CD8-positive, alpha-beta memory T cell (primary cell): ENCODE measurements around the gene GPR179. TPM values are rescaled to one million over a fixed set of nuclear protein-coding genes. Genes with fewer than 3 reads are reported as not detected.

Experiments used
- CTCF ChIA-PET: fragments of 350-600 bp; sonication (Branson Sonifier 250); formaldehyde crosslinking; loops from one replicate; lab custom pipeline; 2021; ENCODE audit warnings: antibody characterized with exemption; lab: Charles Lee
- POLR2A ChIA-PET: fragments of 350-600 bp; sonication (Branson Sonifier 250); formaldehyde crosslinking; loops from one replicate; lab custom pipeline; 2021; ENCODE audit warnings: antibody characterized with exemption; lab: Charles Lee
- DNase-seq, 5 donors: peaks; one replicate each; pipeline versions ENCODE4 v3.0.0 to v3.0.0-alpha.2; 2020 to 2022; ENCODE audit warnings: mixed read lengths in 1 of 5
- H3K27ac ChIP-seq: one replicate; pipeline ENCODE4 v1.7.0; 2013; ENCODE audit warnings: low read depth, mild to moderate bottlenecking, low read length, moderate library complexity
- H3K27me3 ChIP-seq: 2 replicates; pipeline ENCODE4 v1.7.0; 2013; ENCODE audit warnings: low read length, mild to moderate bottlenecking; ENCODE audit not compliant: insufficient read depth, poor library complexity, severe bottlenecking
- H3K36me3 ChIP-seq: 2 replicates; pipeline ENCODE4 v1.7.0; 2013; ENCODE audit warnings: mild to moderate bottlenecking, low read length, moderate library complexity; ENCODE audit not compliant: insufficient read depth
- H3K4me1 ChIP-seq: 2 replicates; pipeline ENCODE4 v1.7.0; 2013; ENCODE audit warnings: mild to moderate bottlenecking, low read length, moderate library complexity; ENCODE audit not compliant: insufficient read depth
- H3K4me3 ChIP-seq: 2 replicates; pipeline ENCODE4 v1.7.0; 2013; ENCODE audit warnings: mild to moderate bottlenecking, low read length
- H3K9me3 ChIP-seq: 2 replicates; pipeline ENCODE4 v1.7.0; 2013; ENCODE audit warnings: mild to moderate bottlenecking, low read length
- H3K27ac Mint-ChIP-seq, 8 donors: one replicate each; pipeline ENCODE4 v1.8.0; 2020 to 2021; ENCODE audit warnings: mixed read lengths in 8 of 8, mild to moderate bottlenecking in 6 of 8, inconsistent platforms in 3 of 8, moderate library complexity in 3 of 8
- H3K27me3 Mint-ChIP-seq, 2 donors: one replicate each; pipeline ENCODE4 v1.8.0; 2020 to 2021; ENCODE audit warnings: mixed read lengths in 2 of 2, mild to moderate bottlenecking in 1 of 2, moderate library complexity in 1 of 2
- H3K36me3 Mint-ChIP-seq, 3 donors: one replicate each; pipeline ENCODE4 v1.8.0; 2020 to 2021; ENCODE audit warnings: mixed read lengths in 3 of 3, inconsistent platforms in 1 of 3, mild to moderate bottlenecking in 1 of 3
- H3K4me1 Mint-ChIP-seq, 3 donors: one replicate each; pipeline ENCODE4 v1.8.0; 2020 to 2021; ENCODE audit warnings: mixed read lengths in 3 of 3, inconsistent platforms in 1 of 3, mild to moderate bottlenecking in 1 of 3
- H3K4me3 Mint-ChIP-seq, 7 donors: one replicate each; pipeline ENCODE4 v1.8.0; 2020 to 2021; ENCODE audit warnings: mixed read lengths in 7 of 7, mild to moderate bottlenecking in 6 of 7, moderate library complexity in 4 of 7, inconsistent platforms in 2 of 7
- H3K9me3 Mint-ChIP-seq, 5 donors: one replicate each; pipeline ENCODE4 v1.8.0; 2020 to 2022; ENCODE audit warnings: mixed read lengths in 5 of 5, mild to moderate bottlenecking in 3 of 5, moderate library complexity in 2 of 5, inconsistent platforms in 1 of 5
- polyA plus RNA-seq: library from polyadenylated mRNA; unstranded; fragments of 300-500 nt; fragmentation: Illumina TruSeq; gene quantifications from one replicate; pipeline ENCODE4 v1.2.3, GENCODE V29; 2021
- total RNA-seq, 2 experiments: library from RNA; stranded (reverse); gene quantifications; one replicate each; pipeline ENCODE4 v1.2.3, GENCODE V29; 2021

The GPR179 gene
- total and polyA plus RNA-seq, 3 experiments from 2014 or later, result 0.07 to 0.09 TPM; not detected in 1

DNA sequence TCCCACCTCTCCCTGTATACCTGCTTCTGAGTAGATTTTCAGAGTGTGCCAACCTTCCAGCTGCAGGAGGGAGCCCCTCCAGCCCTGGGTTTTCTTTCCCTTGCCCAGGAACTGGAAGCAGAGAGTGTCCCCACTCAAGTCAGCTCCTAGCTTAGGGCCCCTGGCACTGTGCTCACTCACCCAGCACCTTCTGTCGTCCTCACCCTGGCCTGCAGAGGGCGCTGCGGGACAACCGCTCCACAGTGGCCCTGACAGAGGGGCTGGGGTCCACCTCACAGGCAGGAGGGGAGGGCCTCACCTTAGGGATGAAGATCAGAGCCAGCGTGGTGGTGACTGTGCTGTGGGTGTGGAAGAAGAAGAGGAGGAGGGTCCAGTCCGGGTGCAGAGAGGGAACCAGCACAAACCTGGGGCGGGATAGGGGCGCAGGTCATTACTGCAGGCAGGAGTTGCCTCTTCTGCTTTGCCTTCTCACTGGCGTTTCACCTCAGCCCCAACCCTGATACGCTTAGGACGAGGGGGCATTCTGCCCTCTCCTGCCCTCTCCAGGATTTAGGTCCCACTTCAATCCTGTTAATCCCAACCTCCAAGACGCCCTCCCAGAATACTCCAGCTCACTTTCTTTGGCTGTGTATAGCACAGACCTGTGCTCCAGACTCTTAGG lies 10.0 kb downstream of the GPR179 start:
- peaks cover 8 to 37% of the 10 kb centered on the region in 2 donors for H3K27me3 Mint-ChIP-seq
- no peaks in the 10 kb centered on the region for H3K9me3 ChIP-seq
- no peaks in the 10 kb centered on the region for H3K36me3 ChIP-seq
- DNase-seq, result peak in 3 of 5 donors; percentile 4 to 24 (median 18)
- no peak overlapping the region for H3K27ac Mint-ChIP-seq
- H3K36me3 Mint-ChIP-seq, result no peaks in the 10 kb centered on the region
- H3K4me1 ChIP-seq, result no peaks in the 10 kb centered on the region
- ChIA-PET POLR2A (no interaction called here), CTCF (interaction anchor here (0.6 to 1.9 kb wide), 4 partner anchors 9 to 90 kb away, joined by 3 to 6 read pairs (median 4); no protein-coding TSS in a partner anchor)
- peaks cover 0 to 1% (median 0%) of the 10 kb centered on the region in 5 donors for H3K9me3 Mint-ChIP-seq
- H3K27ac ChIP-seq, result no peak overlapping the region
- no peak overlapping the region for H3K4me3 ChIP-seq
- no peaks in the 10 kb centered on the region for H3K4me1 Mint-ChIP-seq
- H3K27me3 ChIP-seq, result peaks cover 5% of the 10 kb centered on the region
- no peak overlapping the region for H3K4me3 Mint-ChIP-seq

DNA sequence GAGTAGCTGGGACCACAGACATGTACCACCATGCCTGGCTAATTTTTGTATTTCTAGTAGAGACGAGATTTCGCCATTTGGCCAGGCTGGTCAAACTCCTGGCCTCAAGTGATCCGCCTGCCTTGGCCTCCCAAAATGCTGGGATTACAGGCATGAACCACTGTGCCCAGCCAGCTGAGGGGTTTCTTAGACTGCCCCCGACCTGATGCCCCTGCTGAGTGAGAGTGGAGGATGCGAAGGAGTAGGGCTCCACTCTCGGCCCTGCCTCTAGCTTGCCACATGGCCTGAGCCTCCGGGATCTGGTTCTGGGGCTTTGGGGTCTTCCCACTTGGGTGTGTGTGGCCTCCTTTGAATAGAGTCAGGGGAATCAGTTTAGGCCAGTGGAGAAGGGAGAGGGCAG lies 11.0 kb downstream of the GPR179 start:
- no peaks in the 10 kb centered on the region for H3K36me3 Mint-ChIP-seq
- H3K9me3 Mint-ChIP-seq, result peaks cover 0 to 1% (median 0%) of the 10 kb centered on the region in 5 donors
- Histone ChIP-seq H3K4me1 (no peaks in the 10 kb centered on the region), H3K27me3 (peaks cover 5% of the 10 kb centered on the region), H3K36me3 (no peaks in the 10 kb centered on the region), H3K9me3 (no peaks in the 10 kb centered on the region), H3K27ac (no peak overlapping the region), H3K4me3 (no peak overlapping the region)
- H3K27ac Mint-ChIP-seq, result no peak overlapping the region
- no peak overlapping the region for H3K4me3 Mint-ChIP-seq
- DNase-seq, result no peak
- CTCF ChIA-PET, result interaction anchor here (1.4 to 1.9 kb wide), 2 partner anchors 10 to 82 kb away, joined by 5 to 6 read pairs; no protein-coding TSS in a partner anchor
- peaks cover 8 to 35% of the 10 kb centered on the region in 2 donors for H3K27me3 Mint-ChIP-seq
- no peaks in the 10 kb centered on the region for H3K4me1 Mint-ChIP-seq
- POLR2A ChIA-PET, result no interaction called here

DNA sequence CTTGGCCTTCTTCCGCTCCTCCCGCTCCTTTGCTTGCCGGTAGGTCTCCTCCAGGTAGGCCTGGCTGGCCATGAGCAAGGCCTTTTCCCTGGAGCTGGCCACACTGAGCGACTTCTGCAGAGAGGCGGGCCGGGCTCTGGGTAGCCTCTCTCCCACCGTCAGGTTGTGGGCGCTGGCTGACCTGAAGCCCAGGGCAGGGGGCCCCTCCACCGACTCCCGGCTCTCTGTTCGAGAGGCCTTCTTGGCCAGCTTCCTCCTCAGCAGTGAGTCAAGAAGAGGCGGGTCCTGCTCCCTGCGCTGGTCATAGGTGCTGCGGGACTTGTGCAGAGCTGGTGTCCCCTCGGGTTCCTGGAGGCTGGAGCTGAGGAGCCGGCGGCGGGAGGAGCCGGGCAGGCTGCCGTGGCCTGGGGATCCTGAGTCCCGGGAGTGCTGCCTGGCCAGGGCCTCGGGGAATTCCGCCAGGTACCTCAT lies 12.8 kb downstream of the GPR179 start:
- no peaks in the 10 kb centered on the region for H3K4me1 ChIP-seq
- no peak overlapping the region for H3K4me3 ChIP-seq
- no peak overlapping the region for H3K27ac Mint-ChIP-seq
- no peak overlapping the region for H3K27ac ChIP-seq
- H3K27me3 Mint-ChIP-seq, result peaks cover 8 to 35% of the 10 kb centered on the region in 2 donors
- H3K9me3 Mint-ChIP-seq, result peaks cover 0 to 1% (median 0%) of the 10 kb centered on the region in 5 donors
- H3K4me1 Mint-ChIP-seq, result no peaks in the 10 kb centered on the region
- ChIA-PET POLR2A (no interaction called here), CTCF (interaction anchor here (1.2 to 1.6 kb wide), 2 partner anchors 8 to 15 kb away, joined by 3 read pairs; no protein-coding TSS in a partner anchor)
- H3K36me3 ChIP-seq, result no peaks in the 10 kb centered on the region
- H3K36me3 Mint-ChIP-seq, result no peaks in the 10 kb centered on the region
- H3K9me3 ChIP-seq, result no peaks in the 10 kb centered on the region
- no peak for DNase-seq
- peaks cover 5% of the 10 kb centered on the region for H3K27me3 ChIP-seq
- no peak overlapping the region for H3K4me3 Mint-ChIP-seq

DNA sequence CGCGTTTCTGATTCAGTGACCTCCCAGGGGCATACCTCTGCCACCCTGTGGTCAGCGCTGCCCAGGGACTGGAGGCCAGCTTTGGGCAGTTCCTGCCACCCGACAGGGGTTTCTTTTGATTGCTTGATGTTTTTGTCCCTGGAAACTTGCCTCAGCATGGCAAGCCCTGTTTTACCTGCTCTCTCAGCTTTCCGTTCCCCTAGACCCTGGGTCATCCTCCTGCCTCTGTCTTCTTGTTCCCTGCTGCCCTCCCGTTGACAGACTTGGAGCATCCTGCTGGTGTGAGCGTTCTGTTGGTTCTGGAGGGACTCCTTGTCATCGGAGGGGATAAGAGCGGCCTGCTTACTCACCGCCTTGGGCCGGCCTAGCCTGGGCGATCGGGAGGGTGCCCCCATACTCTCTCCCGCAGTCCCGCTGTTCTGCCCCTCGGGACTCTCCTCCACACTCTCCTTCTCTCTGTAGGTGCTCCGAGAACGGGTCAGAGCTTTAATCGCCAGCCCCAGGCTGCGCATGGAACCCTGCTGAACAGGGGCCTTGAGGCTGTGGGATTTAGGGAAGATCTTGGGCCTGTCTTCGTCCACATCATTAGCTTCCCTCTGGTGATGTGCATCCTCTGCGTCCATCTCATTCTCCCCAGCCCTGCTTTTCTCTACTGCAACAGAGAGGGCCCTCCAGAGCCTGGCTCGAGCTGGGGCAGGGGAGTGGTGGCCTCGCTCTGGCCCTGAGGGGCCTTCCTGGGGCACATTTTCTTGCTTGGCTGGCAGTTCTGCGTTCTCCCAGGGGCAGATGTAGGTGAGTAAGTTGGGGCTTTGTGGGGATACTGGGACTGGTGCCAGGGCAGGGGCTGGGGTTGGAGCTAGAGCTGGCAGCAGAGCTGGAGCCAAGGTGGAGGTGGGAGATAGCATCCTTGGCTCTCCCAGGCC lies 13.7 kb downstream of the GPR179 start:
- POLR2A ChIA-PET, result no interaction called here
- H3K4me1 Mint-ChIP-seq, result no peaks in the 10 kb centered on the region
- Histone ChIP-seq H3K4me1 (no peaks in the 10 kb centered on the region), H3K4me3 (no peak overlapping the region), H3K27ac (no peak overlapping the region), H3K27me3 (peaks cover 5% of the 10 kb centered on the region), H3K36me3 (no peaks in the 10 kb centered on the region), H3K9me3 (no peaks in the 10 kb centered on the region)
- peaks cover 0 to 1% (median 0%) of the 10 kb centered on the region in 5 donors for H3K9me3 Mint-ChIP-seq
- peak overlapping the region in 1 of 8 donors; percentile 91 for H3K27ac Mint-ChIP-seq
- no peak for DNase-seq
- no peaks in the 10 kb centered on the region for H3K36me3 Mint-ChIP-seq
- no peak overlapping the region for H3K4me3 Mint-ChIP-seq
- H3K27me3 Mint-ChIP-seq, result peaks cover 10 to 35% of the 10 kb centered on the region in 2 donors
- CTCF ChIA-PET, result interaction anchor here (1.6 kb wide), 1 partner anchor 7 kb away, joined by 3 read pairs; no protein-coding TSS in a partner anchor

DNA sequence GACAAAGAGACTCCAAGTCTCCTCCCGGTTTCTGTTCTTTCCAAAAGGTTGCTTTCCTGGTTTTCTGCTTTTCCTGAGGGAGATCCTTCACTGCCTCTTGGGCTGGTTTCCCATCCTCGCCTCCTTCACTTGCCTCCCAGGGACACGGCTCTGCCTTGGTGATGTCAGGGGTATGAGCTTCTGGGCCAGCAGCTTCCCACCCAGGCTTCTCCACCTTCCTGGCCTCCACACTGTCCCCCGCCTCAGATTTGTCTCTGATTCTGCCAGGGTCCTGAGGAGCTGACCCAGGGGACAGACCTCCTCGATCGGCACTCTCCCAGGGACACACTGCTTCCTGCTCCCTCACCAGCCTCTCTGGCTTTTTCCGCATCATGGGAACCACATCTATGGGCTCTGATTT lies 14.5 kb downstream of the GPR179 start:
- POLR2A ChIA-PET, result no interaction called here
- no peak for DNase-seq
- H3K9me3 Mint-ChIP-seq, result peaks cover 0 to 1% (median 0%) of the 10 kb centered on the region in 5 donors

DNA sequence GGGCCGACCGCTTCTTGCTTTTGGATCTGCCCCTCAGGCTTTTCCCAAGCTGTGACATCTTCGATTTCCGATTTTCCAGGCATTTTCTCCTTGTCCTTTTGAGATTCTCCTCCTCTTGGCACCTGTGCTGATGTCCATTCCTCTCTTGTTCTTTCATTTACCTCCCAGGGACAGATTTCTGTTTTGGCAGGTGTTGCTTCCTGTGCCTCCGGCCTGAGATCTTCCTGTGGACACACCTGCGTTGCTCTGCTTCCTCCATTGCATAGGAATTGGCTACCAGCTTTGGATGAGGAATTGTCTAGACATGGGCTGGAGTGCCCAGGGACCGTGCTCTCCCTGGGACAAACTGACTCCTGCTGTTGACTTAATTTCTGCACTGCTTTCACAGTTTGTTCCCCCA lies 15.1 kb downstream of the GPR179 start:
- Mint-ChIP-seq H3K4me3 (no peak overlapping the region), H3K9me3 (peaks cover 0 to 1% (median 0%) of the 10 kb centered on the region in 5 donors), H3K27ac (no peak overlapping the region), H3K4me1 (no peaks in the 10 kb centered on the region), H3K27me3 (peaks cover 10 to 26% of the 10 kb centered on the region in 2 donors), H3K36me3 (peaks cover 0 to 4% (median 0%) of the 10 kb centered on the region in 3 donors)
- no peaks in the 10 kb centered on the region for H3K4me1 ChIP-seq
- ChIA-PET POLR2A (no interaction called here), CTCF (no interaction called here)
- H3K36me3 ChIP-seq, result no peaks in the 10 kb centered on the region
- H3K27me3 ChIP-seq, result peaks cover 5% of the 10 kb centered on the region
- DNase-seq, result no peak
- no peak overlapping the region for H3K27ac ChIP-seq
- H3K4me3 ChIP-seq, result no peak overlapping the region
- H3K9me3 ChIP-seq, result no peaks in the 10 kb centered on the region

More for the DNA sequence above, 14.5 kb downstream of the GPR179 start:
- no peak overlapping the region for H3K4me3 Mint-ChIP-seq
- H3K27ac Mint-ChIP-seq, result peak overlapping the region in 1 of 8 donors; percentile 93
- Histone ChIP-seq H3K27me3 (peaks cover 5% of the 10 kb centered on the region), H3K9me3 (no peaks in the 10 kb centered on the region), H3K4me1 (no peaks in the 10 kb centered on the region), H3K4me3 (no peak overlapping the region), H3K36me3 (no peaks in the 10 kb centered on the region), H3K27ac (no peak overlapping the region)
- H3K27me3 Mint-ChIP-seq, result peaks cover 10 to 32% of the 10 kb centered on the region in 2 donors
- no peaks in the 10 kb centered on the region for H3K4me1 Mint-ChIP-seq
- CTCF ChIA-PET, result no interaction called here
- H3K36me3 Mint-ChIP-seq, result no peaks in the 10 kb centered on the region

DNA sequence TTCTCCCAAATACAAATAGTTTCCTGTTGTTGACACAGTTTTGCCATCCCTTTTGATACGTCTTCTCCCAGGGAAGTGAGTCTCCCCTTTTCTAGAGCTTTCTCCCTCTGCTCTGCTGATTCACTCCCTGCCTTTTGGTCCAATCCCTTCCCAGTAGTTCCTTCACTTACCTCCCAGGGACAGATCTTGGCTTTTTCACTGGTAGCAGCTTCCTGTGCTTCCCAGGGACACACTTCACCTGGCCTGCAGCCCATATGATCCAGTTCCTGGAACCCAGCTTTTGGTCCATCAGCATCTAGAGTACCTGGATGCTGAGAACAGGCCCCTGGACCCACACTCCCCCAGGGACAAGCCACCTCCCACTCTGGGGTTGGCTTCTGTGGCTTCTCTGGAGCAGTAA lies 15.8 kb downstream of the GPR179 start:
- H3K27ac Mint-ChIP-seq, result no peak overlapping the region
- H3K27me3 Mint-ChIP-seq, result peaks cover 10 to 22% of the 10 kb centered on the region in 2 donors
- Histone ChIP-seq H3K4me1 (no peaks in the 10 kb centered on the region), H3K36me3 (peaks cover 2% of the 10 kb centered on the region), H3K9me3 (no peaks in the 10 kb centered on the region), H3K27me3 (peaks cover 5% of the 10 kb centered on the region), H3K27ac (no peak overlapping the region), H3K4me3 (no peak overlapping the region)
- no peak for DNase-seq
- no peak overlapping the region for H3K4me3 Mint-ChIP-seq
- ChIA-PET POLR2A (no interaction called here), CTCF (no interaction called here)
- H3K36me3 Mint-ChIP-seq, result peaks cover 0 to 9% (median 0%) of the 10 kb centered on the region in 3 donors
- H3K4me1 Mint-ChIP-seq, result no peaks in the 10 kb centered on the region
- no peaks in the 10 kb centered on the region for H3K9me3 Mint-ChIP-seq
